ENCODE measurements around the gene ATP9B.

GRCh38 chr18:79071037-79071436, 1.8 kb downstream of the ATP9B start:
- TF ChIP-seq CTCF (conservative IDR thresholded peaks at IDR 0.05 in 1 of 2, IDR thresholded peaks at IDR 0.05 in 1 of 2; ENCODE audit: extremely low read depth in 1 of 2, insufficient read depth in 1 of 2, low read depth in 1 of 2, low read length in 2 of 2): no peak
- no peak for TF ChIP-seq EZH2 (IDR thresholded peaks at IDR 0.05; ENCODE audit: borderline replicate concordance, low read length)
